ENCODE measurements around the gene ARID5B.

DNA sequence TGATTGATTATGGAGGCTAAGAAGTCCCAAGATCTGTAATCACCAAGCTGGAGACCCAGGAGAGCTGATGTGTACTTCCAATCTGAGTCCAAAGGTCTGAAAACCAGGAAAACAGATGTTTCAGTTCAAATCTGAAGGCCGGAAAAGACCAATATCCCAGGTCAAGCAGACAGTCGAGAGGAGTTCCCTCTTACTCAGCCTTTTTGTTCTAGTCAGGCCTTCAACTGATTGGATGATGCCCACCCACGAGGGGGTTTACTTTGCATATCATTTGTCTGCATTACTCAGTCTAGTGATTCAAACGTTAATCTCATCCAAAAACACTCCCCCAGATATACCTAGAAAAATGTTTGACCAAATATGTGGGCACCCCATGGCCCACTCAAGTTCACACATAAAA is 7.4 kb upstream of the ARID5B start:
- TF ChIP-seq, protein P1, sequence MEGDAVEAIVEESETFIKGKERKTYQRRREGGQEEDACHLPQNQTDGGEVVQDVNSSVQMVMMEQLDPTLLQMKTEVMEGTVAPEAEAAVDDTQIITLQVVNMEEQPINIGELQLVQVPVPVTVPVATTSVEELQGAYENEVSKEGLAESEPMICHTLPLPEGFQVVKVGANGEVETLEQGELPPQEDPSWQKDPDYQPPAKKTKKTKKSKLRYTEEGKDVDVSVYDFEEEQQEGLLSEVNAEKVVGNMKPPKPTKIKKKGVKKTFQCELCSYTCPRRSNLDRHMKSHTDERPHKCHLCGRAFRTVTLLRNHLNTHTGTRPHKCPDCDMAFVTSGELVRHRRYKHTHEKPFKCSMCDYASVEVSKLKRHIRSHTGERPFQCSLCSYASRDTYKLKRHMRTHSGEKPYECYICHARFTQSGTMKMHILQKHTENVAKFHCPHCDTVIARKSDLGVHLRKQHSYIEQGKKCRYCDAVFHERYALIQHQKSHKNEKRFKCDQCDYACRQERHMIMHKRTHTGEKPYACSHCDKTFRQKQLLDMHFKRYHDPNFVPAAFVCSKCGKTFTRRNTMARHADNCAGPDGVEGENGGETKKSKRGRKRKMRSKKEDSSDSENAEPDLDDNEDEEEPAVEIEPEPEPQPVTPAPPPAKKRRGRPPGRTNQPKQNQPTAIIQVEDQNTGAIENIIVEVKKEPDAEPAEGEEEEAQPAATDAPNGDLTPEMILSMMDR (IDR thresholded peaks at IDR 0.05): no peak
- no peak for TF ChIP-seq POLR2A (IDR thresholded peaks at IDR 0.05)

All from prostate gland (tissue), 2 donors.